CD4-positive, alpha-beta T cell treated with Interleukin-4 for 4 hours (primary cell): ENCODE results near the gene C10orf71.

Source experiments
- DNase-seq: peaks from one replicate; pipeline ENCODE4 v3.0.0-alpha.2; 2020

The C10orf71 gene

DNA sequence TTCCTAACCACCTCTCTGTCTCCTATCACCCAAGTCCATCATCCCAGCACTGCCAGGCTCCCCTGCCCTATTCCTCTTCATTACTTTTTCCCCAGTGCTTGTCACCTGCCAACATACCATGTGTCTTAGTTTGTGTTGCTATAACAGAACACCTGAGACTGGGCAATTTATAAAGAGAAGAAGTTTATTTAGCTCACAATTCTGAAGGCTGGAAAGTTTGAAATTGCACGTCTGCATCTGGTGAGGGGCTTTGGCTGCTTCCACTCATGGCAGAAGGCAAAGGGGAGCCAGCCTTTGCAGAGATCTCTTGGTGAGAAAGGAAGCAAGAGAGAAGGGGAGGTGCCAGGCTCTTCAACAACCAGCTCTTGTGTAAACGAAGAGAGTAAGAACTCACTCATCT, 49.6 kb downstream of the C10orf71 start:
- no peak for DNase-seq

DNA sequence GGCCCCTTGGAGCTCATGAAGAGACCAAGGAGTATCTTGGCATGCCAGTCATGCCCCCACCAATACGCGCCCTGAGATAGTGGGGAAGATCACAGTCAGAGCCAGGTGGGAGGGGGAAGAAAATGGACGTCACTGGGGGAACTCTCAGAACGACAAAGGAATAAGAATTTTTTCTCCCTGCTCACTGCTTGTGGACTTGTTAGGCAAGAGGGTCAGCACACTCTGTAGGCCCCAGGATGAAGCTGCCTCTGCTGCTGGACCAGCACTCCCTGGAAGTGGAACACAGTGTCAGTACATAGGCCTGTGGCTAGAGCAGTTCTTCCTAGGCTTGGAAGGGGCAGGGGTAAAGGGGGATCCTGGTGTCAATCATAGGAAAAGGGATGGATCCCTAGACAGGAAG, 50.4 kb downstream of the C10orf71 start:
- DNase-seq = no peak

DNA sequence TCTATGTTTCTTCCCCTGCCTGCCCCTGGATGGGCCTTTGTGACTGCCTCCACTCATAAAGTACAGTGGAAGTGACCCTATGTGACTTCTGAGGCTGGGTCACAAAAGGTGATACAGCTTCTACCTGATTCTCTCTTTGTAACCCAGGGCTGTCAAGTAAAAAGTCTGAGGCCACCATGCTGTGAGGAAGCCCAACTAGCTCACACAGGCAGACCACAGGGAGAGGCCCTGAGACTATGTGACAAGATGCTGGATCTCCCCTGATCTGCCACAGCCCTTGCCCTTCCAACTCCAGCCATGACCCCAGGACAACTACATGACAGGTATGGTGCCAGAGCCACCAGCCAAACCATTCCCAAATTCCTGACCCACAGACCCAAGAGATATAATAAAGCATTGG, 51.2 kb downstream of the C10orf71 start:
- no peak for DNase-seq

DNA sequence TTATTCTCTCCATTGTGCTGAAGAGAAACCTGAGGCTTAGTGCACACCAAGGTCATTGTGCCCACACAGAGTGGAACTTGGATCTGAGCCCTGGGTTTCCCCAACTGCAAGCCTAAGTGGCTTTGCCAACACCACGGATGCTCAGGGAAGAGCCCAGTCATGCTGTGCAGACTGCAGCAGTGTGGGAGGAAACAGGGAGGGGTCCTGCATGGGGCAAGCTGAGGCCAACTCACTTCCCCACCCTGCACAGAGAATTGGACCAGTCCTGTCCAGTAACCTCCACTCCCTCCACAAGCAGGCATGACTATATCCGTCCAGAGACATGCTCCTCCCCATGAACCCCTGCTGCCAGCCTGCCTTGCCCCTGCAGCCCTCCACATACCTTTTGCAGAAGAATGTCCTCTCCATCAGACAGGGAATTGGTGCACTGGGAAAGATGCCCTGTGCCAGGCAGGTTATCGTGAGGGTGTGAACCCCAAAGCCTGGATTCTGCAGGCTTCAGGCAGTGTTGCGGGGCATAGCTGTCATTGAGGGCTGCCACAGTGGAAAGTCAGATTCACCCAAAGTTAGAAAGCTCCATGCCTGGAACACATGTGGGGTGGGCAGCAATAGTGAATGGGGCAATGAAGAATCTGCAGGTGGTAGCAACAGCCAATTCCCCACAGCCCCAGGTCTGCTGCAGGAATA, 52.0 kb downstream of the C10orf71 start:
- no peak for DNase-seq

- DNase-seq = no peak
Observed at GRCh38 chr10:49351669-49352068, 52.7 kb downstream of the C10orf71 start.

- no peak for DNase-seq
Observed at GRCh38 chr10:49352323-49352722, 53.4 kb downstream of the C10orf71 start.

GRCh38 chr10:49353026-49353894, 54.3 kb downstream of the C10orf71 start:
- no peak for DNase-seq

GRCh38 chr10:49353895-49354566, 55.1 kb downstream of the C10orf71 start:
- no peak for DNase-seq

DNA sequence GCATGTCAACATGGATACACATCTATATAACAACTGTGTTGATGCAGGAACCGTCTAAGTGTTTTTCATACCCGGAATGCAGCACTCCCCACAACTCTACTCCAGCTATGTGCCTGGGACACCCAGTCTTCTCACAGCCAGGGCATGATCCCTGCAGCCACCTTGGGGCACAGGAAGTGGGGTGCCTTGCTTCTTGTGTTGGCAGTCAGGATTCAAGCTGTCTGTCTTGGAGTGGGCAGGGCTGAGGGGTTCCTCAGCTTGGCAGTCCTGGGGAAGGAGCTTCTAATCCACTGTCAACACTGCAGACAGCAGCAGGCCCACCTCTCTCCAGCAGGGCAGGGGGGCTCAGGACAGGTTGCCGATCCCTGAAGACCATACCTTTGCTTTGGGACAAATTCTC, 55.6 kb downstream of the C10orf71 start:
- DNase-seq = no peak

- no peak for DNase-seq
Observed at GRCh38 chr10:49355221-49355620, 56.3 kb downstream of the C10orf71 start.

DNA sequence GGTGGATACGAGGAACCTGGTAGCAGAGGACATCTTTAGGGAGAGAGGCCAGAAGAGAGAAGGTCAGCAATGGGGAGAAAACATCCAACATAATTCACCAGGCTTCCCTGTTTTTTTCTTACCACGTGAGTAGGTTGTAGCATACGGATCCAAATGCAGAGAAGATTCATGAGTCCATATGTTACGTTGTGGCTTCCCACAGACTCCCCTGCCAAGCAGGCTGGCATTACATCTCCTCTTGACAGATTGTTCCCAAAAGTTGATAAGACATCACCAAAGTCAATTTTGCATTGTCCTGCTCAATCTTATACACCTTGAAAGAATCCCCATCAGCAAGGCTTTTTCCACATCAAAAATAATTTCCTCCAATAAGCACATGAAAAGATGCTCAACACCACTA, 57.2 kb downstream of the C10orf71 start:
- no peak for DNase-seq

DNA sequence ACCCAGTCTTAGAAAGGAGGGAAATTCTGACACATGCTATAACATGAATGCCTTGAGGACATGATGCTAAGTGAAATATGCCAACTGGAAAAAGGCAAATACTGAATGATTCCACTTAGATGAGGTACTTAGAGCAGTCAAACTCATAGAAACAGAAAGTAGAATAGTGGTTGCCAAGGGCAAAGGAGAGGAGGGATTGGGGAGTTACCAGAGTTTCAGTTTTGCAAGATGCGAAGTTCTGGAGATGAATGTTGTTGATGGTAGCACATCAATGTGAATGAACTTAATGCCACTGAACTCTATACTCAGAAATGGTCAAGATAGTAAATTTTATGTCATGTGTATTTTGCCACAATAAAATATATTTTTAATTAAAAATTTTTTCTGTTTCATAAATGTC, 58.0 kb downstream of the C10orf71 start:
- DNase-seq = no peak

DNA sequence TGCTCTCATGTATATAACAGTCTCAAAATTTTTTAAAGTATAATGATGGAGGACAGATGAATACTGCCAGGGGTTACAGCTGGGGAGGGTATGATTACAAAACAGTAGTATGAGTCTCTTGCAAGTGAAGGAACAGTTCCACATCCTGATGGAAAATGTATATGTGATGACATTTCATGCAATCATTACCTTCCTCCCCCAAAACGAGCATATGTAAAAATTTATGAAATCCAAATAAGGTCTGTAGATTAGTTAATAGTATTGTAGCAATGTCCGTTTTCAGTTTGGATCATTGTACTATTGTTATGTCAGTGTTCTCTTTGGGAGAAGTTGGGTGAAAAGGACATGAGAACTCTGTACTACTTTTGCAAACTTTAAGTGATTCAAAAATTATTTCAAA, 58.9 kb downstream of the C10orf71 start:
- no peak for DNase-seq

DNA sequence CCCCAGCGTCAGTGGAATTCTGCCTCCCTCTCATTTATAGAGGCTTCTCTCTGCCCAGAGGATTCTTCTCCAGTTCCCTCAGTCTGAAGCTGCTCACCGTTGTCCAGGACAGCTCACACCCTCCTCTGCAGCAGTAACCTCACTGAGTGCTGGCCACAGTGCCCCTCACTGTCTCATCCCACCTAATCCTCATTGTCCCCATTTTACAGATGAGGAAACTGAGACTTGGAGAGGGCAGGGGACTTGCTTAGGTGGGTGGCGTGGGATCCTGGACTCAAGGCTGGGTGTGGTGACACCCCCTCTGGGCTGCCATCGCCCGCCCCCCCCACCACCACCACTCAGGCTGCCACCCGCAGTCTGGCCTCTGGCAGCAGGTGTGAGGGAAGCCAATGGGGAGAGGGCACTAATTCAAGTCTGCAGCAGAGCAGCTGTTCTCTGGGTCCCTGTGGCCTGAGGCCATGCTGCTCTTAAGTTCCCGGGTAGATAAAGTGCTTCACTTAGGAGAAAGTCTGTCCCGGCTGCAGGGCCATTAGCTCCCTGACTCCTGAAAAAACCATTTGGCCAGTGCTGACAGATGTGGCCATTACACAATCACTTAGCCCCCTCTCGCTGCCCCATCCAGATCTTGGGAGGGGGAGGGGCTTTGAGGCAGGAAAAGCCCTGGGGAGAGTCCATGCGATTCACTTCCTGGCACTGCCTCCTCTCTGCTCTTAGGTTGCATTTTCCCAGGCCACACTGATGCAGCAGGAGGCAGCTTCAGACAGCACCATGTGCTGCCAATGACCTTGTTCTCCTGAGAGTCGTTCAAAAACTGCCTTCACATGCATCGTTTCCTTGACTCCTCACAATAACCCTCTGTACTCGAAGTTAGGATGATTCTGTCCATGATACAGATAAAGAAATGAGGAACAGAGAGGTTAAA, 60.6 kb downstream of the C10orf71 start:
- no peak for DNase-seq

DNA sequence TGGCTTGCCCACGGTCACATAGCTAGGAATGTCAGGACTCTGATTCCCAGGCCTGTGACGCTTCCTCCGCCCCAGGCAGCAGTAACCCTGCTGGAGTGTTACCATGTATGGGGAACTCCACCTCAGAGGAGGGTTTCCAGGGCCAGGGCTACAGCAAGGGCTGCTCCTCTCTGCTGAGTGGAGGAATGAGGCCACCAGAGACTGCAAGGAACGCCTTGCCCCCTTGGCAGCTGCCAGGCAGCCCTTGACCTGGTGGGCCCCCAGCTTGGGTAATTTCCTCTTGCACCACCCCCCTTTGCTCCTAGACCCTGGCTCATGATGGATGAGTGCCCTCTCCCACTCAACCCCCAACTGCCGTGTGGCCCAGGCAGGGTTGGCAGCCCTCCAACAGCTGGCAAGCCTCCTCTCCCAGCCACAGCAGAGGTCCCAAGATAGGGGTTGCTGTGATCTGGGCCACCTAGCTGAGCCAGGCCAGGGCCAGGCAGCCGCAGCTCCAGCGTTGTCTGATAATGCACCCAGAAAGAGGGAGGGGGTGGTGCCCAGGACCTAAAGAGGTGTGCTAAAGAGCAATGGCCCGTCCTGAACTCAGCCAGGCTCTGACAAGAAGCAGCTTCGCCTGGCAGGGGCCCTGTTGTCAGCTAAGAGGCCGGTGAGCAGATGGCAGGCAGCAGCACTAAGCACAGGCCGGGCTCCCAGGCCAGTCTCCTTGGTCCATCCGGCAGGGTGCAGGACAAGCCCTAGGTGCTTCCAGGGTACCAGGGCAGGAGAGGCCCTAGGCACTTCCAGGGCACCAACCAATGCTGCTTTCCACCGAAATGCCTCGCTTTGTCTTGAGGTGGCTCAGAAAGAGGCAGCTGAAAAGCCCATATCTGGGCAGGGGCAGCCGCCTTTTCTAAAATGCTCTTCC, 61.6 kb downstream of the C10orf71 start:
- no peak for DNase-seq

DNA sequence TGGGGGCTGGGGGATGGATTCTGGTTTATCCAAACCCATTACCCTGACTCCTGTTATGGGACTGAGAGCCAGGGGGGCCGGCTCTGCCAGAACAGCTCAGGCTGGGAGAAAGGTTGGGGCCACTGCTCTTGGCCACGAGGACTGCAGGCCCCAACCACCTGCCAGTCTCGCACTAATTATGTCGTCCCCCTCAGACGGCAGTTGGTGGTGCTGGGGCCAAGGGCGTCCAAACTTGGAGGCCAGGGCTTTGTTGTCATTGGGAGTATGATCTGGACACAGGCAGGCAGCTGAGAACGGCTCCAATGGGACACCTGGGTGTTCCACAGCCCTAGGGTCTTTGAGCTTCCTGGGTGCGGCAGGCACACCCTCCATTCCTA, 62.2 kb downstream of the C10orf71 start:
- DNase-seq = no peak

DNA sequence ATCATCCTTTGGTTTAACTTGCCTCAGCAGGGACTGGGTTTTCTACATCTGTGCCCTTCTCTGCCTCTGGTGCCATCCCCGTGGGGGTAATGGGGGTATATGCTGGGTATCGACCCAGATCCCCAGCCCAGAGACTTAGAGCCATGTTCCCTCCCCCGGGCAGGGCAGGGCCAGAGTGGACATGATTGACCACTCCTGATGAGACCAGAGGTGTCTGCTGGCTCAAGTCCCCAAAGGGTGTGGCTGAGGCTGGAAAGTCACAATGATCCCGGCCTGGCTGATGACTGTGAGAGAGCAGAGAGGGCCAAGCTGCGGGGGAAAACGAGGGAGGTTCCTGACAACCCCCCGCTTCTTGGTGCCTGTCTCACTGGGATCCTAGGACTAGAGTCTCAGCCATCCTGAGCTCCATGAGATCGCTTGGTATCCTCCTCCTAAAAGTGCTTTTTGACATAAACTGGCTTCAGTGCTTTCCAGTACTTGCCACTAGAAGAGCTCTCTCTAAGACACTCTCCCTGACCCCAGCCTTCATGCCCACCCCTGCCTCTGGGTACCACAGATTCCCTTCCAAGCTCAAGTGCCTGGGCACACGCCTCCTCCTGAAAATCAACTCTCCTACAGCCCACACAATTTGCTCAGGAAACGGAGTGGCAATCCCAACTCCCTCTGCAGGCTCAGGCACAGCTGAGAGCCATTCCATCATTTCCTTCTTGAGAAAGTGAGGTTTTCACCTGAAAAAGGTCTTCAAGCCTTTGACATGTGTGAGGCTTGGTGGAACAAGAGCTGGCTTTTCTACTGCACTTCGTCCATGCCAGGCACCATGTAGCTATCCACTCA, 63.0 kb downstream of the C10orf71 start:
- no peak for DNase-seq

DNA sequence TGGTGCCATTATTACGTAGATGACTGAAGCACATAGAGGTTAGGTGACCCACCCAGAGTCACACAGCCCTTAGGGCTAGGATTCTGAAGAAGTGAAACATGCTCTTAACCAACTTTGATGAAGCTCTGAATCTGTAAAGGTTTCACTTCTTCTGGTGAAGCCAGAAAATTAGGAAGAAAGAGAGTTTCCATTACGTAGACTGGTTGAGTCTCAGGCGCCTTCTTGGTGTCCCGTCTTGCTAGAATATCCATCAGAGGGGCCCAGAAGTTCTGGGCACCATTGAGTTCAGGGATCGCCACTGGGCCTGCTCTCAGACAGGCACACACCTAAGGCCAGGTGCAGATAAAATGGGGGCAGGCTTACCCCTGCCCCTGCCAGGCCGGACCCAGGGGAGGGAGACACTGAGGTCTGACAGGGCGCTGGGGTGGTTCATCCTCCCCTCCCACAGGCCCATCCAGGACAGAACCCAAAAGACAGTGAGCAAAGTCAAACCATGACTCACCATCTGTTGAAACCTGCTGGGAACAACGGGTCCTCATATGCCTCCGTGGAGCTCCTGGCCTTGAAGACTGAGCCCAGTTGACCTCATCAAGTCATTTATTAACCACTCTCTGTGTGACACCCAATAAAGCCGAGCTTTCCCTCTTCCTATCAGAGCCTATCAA, 63.8 kb downstream of the C10orf71 start:
- DNase-seq = peak; percentile 8

DNA sequence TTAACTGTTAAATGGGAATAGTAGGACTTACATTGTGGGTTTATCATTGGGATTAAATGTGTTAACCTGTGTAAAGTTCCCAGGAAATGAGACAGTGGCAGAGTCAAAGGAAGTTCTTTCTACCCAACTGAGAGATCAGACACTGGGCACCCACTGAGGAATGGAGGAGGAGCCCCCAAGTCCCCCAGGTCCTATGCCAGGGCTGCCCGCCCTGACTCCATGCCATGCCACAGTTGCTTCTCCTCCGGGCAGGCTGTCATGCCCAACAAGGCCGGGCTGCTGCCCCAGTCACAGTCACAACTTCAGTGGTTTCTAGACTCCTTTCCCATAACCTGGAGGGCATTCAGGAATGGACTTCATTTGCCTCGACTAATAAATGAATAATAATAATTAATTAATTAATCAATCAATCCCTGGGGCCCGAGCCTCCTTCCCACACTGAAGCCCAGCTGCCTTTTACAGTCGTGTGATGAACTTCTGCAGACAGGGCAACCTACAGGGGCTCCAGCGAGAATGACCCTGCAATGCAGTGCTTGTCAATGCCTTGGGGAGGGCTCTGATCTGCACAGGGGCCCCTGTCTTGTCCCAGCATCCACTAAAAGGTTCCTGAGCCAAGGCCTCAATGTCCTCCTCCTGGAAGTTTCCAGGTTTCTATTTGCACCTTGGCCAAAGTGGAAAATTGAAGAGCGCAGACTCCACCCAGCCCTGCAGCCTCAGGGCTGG, 64.5 kb downstream of the C10orf71 start:
- DNase-seq = no peak
